GM12875 (cell line): ENCODE measurements around the gene RASA2.

Source experiments
- H3K4me3 ChIP-seq: one replicate; pipeline ENCODE4 v1.5.1; 2011; ENCODE audit warnings: low read depth, low read length, control low read depth
- CTCF ChIP-seq: IDR thresholded peaks from 2 replicates; pipeline ENCODE4 v1.5.1; 2011; ENCODE audit warnings: low read depth, mild to moderate bottlenecking, control low read depth, inconsistent platforms, low read length, moderate library complexity, borderline replicate concordance; ENCODE audit not compliant: insufficient read depth

The RASA2 gene

GRCh38 chr3:141647562-141647915, 160.7 kb downstream of the RASA2 start:
- H3K4me3 ChIP-seq: no peak overlapping the region
- TF ChIP-seq CTCF: no peak

GRCh38 chr3:141648055-141648910, 161.5 kb downstream of the RASA2 start:
- H3K4me3 ChIP-seq: no peak overlapping the region
- no peak for TF ChIP-seq CTCF

- TF ChIP-seq CTCF: no peak
- H3K4me3 ChIP-seq: no peak overlapping the region
Measured at GRCh38 chr3:141649871-141650270, 163.0 kb downstream of the RASA2 start.

- no peak for TF ChIP-seq CTCF
Measured at GRCh38 chr3:141650783-141651182, 164.0 kb downstream of the RASA2 start.

GRCh38 chr3:141651409-141651808, 164.6 kb downstream of the RASA2 start:
- no peak for TF ChIP-seq CTCF
- H3K4me3 ChIP-seq: no peak overlapping the region

More at GRCh38 chr3:141650783-141651182, 164.0 kb downstream of the RASA2 start:
- no peak overlapping the region for H3K4me3 ChIP-seq

GRCh38 chr3:141652349-141652748, 165.5 kb downstream of the RASA2 start:
- no peak for TF ChIP-seq CTCF

GRCh38 chr3:141653847-141654246, 167.0 kb downstream of the RASA2 start:
- TF ChIP-seq CTCF: no peak

More at GRCh38 chr3:141652349-141652748, 165.5 kb downstream of the RASA2 start:
- no peak overlapping the region for H3K4me3 ChIP-seq

More at GRCh38 chr3:141653847-141654246, 167.0 kb downstream of the RASA2 start:
- no peak overlapping the region for H3K4me3 ChIP-seq
